ENCODE measurements around the gene SYT9.

GRCh38 chr11:7239877-7240276 lies 11.8 kb upstream of the SYT9 start:
- TF ChIP-seq CTCF (IDR thresholded peaks at IDR 0.05; ENCODE audit: low read depth, low read length, missing input control) = no peak
- TF ChIP-seq RXRA (IDR thresholded peaks at IDR 0.05) = no peak
- no peak for TF ChIP-seq ZBTB33 (IDR thresholded peaks at IDR 0.05)
- TF ChIP-seq SP1 (IDR thresholded peaks at IDR 0.05) = no peak
- TF ChIP-seq FOXA1 (IDR thresholded peaks at IDR 0.05) = no peak
- no peak for TF ChIP-seq JUND (IDR thresholded peaks at IDR 0.05)
- no peak for TF ChIP-seq HNF4G (IDR thresholded peaks at IDR 0.05)

Data from liver (tissue), 3 donors.